Activated CD8-positive, alpha-beta memory T cell treated with anti-CD3 and anti-CD28 coated beads, Interleukin-2, amount 10 ng/mL, durations not matched to agents 7 days and 5 days (primary cell): ENCODE measurements around the gene ZHX3. TPM values are rescaled to one million over a fixed set of nuclear protein-coding genes. Genes with fewer than 3 reads are reported as not detected.

ENCODE experiments used
- ATAC-seq: fragments of 150-1000 bp; cut with Tn5 transposase; one replicate; pipeline ENCODE4 v1.10.0; 2021; ENCODE audit warnings: moderate library complexity
- CTCF ChIA-PET: fragments of 350-600 bp; sonication (Branson Sonifier 250); formaldehyde crosslinking; loops from one replicate; lab custom pipeline; 2021; ENCODE audit warnings: antibody characterized with exemption; lab: Charles Lee
- DNase-seq: peaks from one replicate; pipeline ENCODE4 v3.0.0-alpha.2; 2020
- H3K27ac Mint-ChIP-seq: one replicate; pipeline ENCODE4 v1.8.0; 2021; ENCODE audit warnings: mild to moderate bottlenecking, mixed read lengths
- H3K27me3 Mint-ChIP-seq: one replicate; pipeline ENCODE4 v1.8.0; 2021; ENCODE audit warnings: mixed read lengths
- H3K36me3 Mint-ChIP-seq: one replicate; pipeline ENCODE4 v1.8.0; 2021; ENCODE audit warnings: mild to moderate bottlenecking, mixed read lengths
- H3K4me1 Mint-ChIP-seq: one replicate; pipeline ENCODE4 v1.8.0; 2021; ENCODE audit warnings: mixed read lengths
- H3K4me3 Mint-ChIP-seq: one replicate; pipeline ENCODE4 v1.8.0; 2021; ENCODE audit warnings: mild to moderate bottlenecking, moderate library complexity, mixed read lengths
- H3K9me3 Mint-ChIP-seq: one replicate; pipeline ENCODE4 v1.8.0; 2022; ENCODE audit warnings: low read depth, mixed read lengths
- total RNA-seq, 2 experiments: library from RNA; stranded (reverse); gene quantifications; one replicate each; pipeline ENCODE4 v1.2.3, GENCODE V29; 2021

ZHX3 gene
- total RNA-seq, 2 experiments from 2014 or later: 11.4 to 13.3 TPM

DNA sequence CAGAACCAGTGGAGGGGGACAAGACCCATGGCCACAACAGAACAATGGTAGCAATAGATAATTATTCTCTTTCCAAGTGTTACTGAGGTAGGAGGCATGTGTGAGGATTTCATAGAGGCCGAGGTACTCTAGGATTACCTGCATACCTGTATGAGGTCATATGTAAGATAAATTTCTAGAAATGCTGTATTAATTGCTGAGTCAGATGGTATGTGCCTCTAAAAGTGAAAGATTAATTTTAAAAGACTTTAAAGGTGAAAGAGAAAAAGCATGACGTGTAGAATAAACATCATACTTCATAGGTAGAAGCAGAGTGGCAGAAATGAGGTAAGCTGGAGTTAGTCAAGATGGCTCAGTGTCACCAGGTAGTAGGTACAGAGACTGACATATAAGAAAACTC is 51.6 kb downstream of the ZHX3 start:
- H3K9me3 Mint-ChIP-seq: no peaks in the 10 kb centered on the region
- DNase-seq (no peak), ATAC-seq (no peak)
- CTCF ChIA-PET: no interaction called here
- no peaks in the 10 kb centered on the region for H3K4me1 Mint-ChIP-seq
- no peak overlapping the region for H3K4me3 Mint-ChIP-seq
- no peak overlapping the region for H3K27ac Mint-ChIP-seq
- H3K36me3 Mint-ChIP-seq: peaks cover 2% of the 10 kb centered on the region
- H3K27me3 Mint-ChIP-seq: no peaks in the 10 kb centered on the region

DNA sequence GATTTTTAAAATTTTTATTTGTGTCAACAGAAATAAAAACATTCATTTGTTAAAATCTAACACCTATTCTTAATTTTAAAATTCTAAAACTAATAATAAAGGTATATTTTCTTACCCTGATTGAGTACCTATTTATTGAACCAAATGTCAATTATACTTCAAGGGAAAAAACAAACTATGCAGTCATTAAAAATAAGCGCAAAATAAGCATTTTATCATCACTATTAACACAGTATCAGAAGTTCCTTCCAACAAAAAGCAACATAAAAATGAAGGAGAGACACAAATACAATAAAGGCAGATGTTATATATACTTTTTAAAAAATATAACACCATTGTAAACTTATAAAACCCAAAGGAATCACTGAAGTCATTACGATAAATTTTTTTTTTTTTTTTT is 52.7 kb downstream of the ZHX3 start:
- Mint-ChIP-seq H3K4me3 (no peak overlapping the region), H3K27ac (no peak overlapping the region), H3K27me3 (no peaks in the 10 kb centered on the region), H3K9me3 (no peaks in the 10 kb centered on the region), H3K36me3 (peaks cover 2% of the 10 kb centered on the region), H3K4me1 (no peaks in the 10 kb centered on the region)
- DNase-seq (no peak), ATAC-seq (no peak)
- CTCF ChIA-PET: interaction anchor here (0.6 kb wide), 1 partner anchor 646 kb away, joined by 3 read pairs; no protein-coding TSS in a partner anchor

DNA sequence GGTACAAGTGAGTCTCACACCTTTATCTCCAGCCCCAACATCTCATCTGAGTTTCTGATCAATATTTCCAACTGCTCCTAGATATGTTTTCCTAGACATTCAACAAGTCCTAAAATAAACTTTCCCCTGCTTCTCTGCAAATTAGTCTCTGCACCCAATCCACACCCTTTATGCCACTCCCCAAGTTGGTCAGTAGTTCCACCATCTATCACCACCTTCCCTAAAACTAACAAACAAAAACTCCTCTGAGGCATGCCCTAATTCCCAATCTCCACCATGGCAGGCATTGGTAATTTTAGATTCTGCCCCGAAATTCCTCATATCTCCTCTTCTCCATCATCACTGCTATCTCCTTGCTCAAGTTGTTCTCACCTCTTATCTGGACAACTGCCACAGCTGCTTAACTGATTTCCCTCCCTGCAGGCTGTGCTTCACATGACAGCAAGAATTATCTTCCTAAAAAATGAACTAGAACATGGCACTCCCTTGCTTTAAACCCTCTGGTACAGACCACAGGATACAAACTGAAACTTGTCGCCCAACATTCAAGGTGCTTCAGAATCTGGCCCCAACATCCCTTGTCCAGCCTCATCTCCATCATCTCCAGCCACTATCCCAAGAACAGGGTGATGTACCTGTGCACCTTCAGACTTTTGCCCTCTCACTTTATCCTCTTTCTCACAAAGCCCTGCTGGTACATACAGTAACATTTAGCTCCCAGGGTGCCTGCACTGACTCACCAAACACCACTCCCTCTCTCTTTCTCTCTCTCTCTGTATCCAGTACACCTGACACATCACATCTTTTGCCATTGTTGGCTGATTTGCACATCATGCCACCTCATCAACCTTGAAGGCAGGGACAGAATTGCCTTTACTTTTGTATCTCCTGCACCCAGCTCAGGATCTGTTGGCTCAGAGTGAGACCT is 55.5 kb downstream of the ZHX3 start:
- H3K9me3 Mint-ChIP-seq: no peaks in the 10 kb centered on the region

GRCh38 chr20:41261260-41261659 is 56.3 kb downstream of the ZHX3 start:
- Mint-ChIP-seq H3K27ac (no peak overlapping the region), H3K4me1 (no peaks in the 10 kb centered on the region), H3K9me3 (no peaks in the 10 kb centered on the region), H3K36me3 (no peaks in the 10 kb centered on the region), H3K27me3 (no peaks in the 10 kb centered on the region), H3K4me3 (no peak overlapping the region)
- ATAC-seq (no peak), DNase-seq (no peak)
- CTCF ChIA-PET: interaction anchor here (0.9 to 1.5 kb wide), 2 partner anchors 77 to 167 kb away, joined by 3 read pairs; no protein-coding TSS in a partner anchor

More for the DNA sequence above, 55.5 kb downstream of the ZHX3 start:
- no peaks in the 10 kb centered on the region for H3K36me3 Mint-ChIP-seq
- no peak for DNase-seq
- no peak for ATAC-seq
- H3K27me3 Mint-ChIP-seq: no peaks in the 10 kb centered on the region
- no peak overlapping the region for H3K27ac Mint-ChIP-seq
- no peaks in the 10 kb centered on the region for H3K4me1 Mint-ChIP-seq
- CTCF ChIA-PET: interaction anchor here (0.9 kb wide), 1 partner anchor 166 kb away, joined by 3 read pairs; no protein-coding TSS in a partner anchor
- H3K4me3 Mint-ChIP-seq: no peak overlapping the region

GRCh38 chr20:41260734-41261220 is 56.8 kb downstream of the ZHX3 start:
- no peak overlapping the region for H3K27ac Mint-ChIP-seq
- H3K27me3 Mint-ChIP-seq: no peaks in the 10 kb centered on the region
- no peaks in the 10 kb centered on the region for H3K4me1 Mint-ChIP-seq
- ATAC-seq (no peak), DNase-seq (no peak)
- no peak overlapping the region for H3K4me3 Mint-ChIP-seq
- CTCF ChIA-PET: interaction anchor here (1.5 kb wide), 1 partner anchor 77 kb away, joined by 3 read pairs; no protein-coding TSS in a partner anchor
- no peaks in the 10 kb centered on the region for H3K9me3 Mint-ChIP-seq
- no peaks in the 10 kb centered on the region for H3K36me3 Mint-ChIP-seq

- no peak for DNase-seq
- Mint-ChIP-seq H3K27ac (no peak overlapping the region), H3K36me3 (no peaks in the 10 kb centered on the region), H3K4me1 (no peaks in the 10 kb centered on the region), H3K9me3 (no peaks in the 10 kb centered on the region), H3K27me3 (no peaks in the 10 kb centered on the region), H3K4me3 (no peak overlapping the region)
- CTCF ChIA-PET: interaction anchor here (1.7 kb wide), 1 partner anchor 125 kb away, joined by 4 read pairs; no protein-coding TSS in a partner anchor
- no peak for ATAC-seq
Observed at GRCh38 chr20:41259309-41259708, 58.2 kb downstream of the ZHX3 start.

DNA sequence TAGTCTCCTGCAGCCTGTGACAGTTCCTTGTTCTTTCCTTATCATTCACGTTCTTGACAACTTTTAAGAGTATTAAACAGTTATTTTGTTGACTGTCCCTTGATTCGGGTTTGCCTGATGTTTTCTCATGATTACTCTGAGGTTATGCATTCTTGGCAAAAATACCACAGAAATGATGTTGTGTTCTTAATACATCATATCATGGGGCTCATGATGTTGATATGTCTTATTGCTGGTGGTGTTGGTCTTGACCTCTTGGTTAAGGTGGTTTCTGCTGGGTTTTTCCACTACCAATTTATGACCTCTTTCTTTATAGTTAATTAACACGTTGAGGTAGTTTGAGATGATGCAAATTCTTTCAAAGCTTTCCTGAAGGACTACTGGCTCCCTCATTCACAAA is 59.1 kb downstream of the ZHX3 start:
- Mint-ChIP-seq H3K4me3 (no peak overlapping the region), H3K27ac (no peak overlapping the region), H3K27me3 (no peaks in the 10 kb centered on the region), H3K36me3 (no peaks in the 10 kb centered on the region), H3K4me1 (no peaks in the 10 kb centered on the region), H3K9me3 (no peaks in the 10 kb centered on the region)
- no peak for DNase-seq
- no peak for ATAC-seq
- CTCF ChIA-PET: interaction anchor here (1.7 kb wide), 1 partner anchor 124 kb away, joined by 4 read pairs; no protein-coding TSS in a partner anchor

- ATAC-seq: no peak
- no peaks in the 10 kb centered on the region for H3K4me1 Mint-ChIP-seq
- CTCF ChIA-PET: interaction anchor here (1.9 kb wide), 1 partner anchor 84 kb away, joined by 4 read pairs; the partner anchor contains the start of gene LPIN3
Observed at GRCh38 chr20:41256516-41256915, 61.0 kb downstream of the ZHX3 start.

GRCh38 chr20:41255655-41256054 is 61.9 kb downstream of the ZHX3 start:
- Mint-ChIP-seq H3K27ac (no peak overlapping the region), H3K27me3 (no peaks in the 10 kb centered on the region), H3K4me3 (no peak overlapping the region), H3K4me1 (no peaks in the 10 kb centered on the region), H3K36me3 (no peaks in the 10 kb centered on the region), H3K9me3 (no peaks in the 10 kb centered on the region)
- CTCF ChIA-PET: interaction anchor here (1.9 kb wide), 1 partner anchor 85 kb away, joined by 4 read pairs; the partner anchor contains the start of gene LPIN3
- DNase-seq (no peak), ATAC-seq (no peak)

More at GRCh38 chr20:41256516-41256915, 61.0 kb downstream of the ZHX3 start:
- Mint-ChIP-seq H3K9me3 (no peaks in the 10 kb centered on the region), H3K36me3 (no peaks in the 10 kb centered on the region), H3K4me3 (no peak overlapping the region), H3K27ac (no peak overlapping the region), H3K27me3 (no peaks in the 10 kb centered on the region)
- DNase-seq: no peak

DNA sequence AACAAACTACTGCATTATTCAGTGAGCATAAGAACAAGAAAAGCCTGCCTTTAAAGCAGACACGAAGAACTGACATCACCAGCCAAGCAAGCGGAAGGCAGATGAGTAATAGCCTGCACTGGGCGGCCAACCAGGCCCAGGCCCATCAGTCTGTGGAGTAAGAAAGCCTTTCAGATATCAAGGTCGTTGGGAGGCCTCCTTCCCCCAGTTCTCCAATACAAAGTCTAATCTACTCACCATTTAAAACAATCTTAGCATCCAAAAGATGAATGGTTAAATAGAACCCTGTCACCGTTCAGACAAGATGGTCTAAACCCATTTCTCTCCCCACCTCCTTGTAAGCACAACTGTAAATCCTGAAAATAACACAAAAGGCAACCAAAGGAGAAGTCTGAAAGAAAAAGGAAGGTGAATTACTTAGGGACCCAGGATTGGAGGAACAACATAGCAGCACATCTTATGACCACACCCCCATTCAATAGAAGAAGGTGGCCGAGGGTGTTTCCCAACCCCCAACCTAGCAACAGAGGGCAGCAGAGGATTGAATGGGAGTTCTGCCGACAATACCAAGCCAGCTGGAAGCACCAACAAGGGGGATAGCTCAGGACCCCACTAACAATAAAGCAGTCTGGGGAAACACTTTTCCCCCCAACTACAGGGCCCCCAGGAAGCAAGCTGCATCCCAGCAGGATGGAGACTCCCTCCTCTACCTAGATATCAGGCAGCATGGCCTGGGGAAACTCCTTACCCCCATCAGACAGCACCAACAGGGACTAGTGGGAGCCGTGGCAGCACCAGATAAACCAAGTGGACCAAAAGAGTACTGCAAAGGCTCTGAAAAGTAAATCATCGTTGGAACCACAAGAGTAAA is 67.9 kb downstream of the ZHX3 start:
- Mint-ChIP-seq H3K36me3 (no peaks in the 10 kb centered on the region), H3K4me3 (no peak overlapping the region), H3K27me3 (no peaks in the 10 kb centered on the region), H3K9me3 (no peaks in the 10 kb centered on the region), H3K4me1 (peaks cover 22% of the 10 kb centered on the region), H3K27ac (no peak overlapping the region)
- DNase-seq: no peak
- CTCF ChIA-PET: interaction anchor here (0.7 to 1.8 kb wide), 2 partner anchors 91 to 115 kb away, joined by 4 to 6 read pairs; partner anchors contain the start of gene LPIN3
- ATAC-seq: no peak

DNA sequence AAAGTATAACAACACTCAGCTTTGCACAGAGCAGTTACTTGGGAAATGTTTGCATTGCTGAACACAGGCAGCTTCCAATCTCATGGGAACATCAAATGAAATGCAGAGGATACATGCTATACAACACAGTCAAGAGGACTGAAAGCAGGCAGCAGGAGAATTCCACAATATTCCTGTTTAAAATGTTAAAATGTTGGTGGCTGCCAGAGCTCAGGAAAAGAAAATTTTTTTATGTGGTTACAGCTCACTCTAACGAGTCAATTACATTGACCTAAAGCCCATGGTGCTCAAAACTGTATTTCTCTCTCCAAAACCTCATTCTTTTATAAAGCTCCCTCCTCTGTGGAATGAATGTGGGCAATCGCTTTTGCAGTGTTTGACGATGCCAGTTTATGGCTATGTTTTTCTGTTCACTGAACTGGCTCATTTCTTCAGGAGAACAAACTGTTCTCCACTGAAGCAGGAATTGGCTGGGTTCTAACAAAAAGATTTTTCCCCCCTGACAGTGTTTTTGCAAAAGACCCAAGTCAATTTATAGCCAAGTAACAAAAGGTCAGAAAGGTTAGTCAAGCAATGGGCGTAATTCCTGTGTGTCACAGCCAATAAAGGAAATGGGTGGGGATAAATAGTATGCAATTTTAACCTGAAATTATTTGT is 69.0 kb downstream of the ZHX3 start:
- Mint-ChIP-seq H3K27me3 (no peaks in the 10 kb centered on the region), H3K27ac (no peak overlapping the region), H3K9me3 (no peaks in the 10 kb centered on the region), H3K4me1 (peaks cover 30% of the 10 kb centered on the region), H3K36me3 (no peaks in the 10 kb centered on the region), H3K4me3 (no peak overlapping the region)
- CTCF ChIA-PET: interaction anchor here (0.9 to 1.5 kb wide), 2 partner anchors 16 to 77 kb away, joined by 3 to 5 read pairs; no protein-coding TSS in a partner anchor
- no peak for ATAC-seq
- DNase-seq: no peak

DNA sequence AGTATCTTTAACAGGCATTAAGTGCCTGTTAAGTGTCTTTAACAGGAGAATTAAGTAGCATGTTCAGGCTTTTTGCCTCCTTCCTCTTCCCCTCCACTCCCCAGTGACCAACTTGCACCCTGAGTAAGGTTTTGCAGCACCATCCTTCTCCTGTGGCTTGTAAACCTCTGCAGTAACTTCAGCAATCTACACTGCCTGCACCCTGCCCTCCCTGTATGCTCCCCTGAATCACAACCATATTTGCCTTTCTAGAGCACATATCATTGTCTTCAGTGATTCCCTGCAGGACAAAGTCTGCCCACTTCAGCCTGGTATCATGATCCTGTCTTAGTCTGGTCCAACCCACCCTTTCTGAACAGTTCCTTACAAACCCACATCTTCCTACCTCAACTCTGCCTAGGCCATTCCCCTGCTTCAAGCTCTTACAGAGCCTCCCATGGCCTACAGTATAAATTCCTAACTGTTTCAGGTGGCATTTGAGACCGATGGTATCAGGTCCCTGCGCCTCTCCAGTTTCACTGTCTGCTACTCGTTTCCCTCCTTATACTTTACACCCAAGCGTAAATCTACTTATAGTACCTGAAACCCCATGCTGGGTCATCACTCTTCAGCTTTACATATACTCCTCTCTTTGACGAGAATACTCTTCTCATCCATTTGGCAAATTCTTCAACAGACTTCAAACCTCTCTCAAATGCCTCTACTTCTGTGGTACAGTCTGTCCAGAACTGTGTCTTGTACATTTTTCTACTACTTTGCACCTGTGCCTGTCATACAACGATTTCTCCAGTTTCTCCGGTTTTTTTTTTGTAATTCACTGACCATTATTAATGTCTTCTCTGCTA is 69.8 kb downstream of the ZHX3 start:
- Mint-ChIP-seq H3K9me3 (no peaks in the 10 kb centered on the region), H3K4me3 (no peak overlapping the region), H3K27me3 (no peaks in the 10 kb centered on the region), H3K27ac (no peak overlapping the region), H3K4me1 (peaks cover 36% of the 10 kb centered on the region), H3K36me3 (no peaks in the 10 kb centered on the region)
- CTCF ChIA-PET: interaction anchor here (0.9 to 1.5 kb wide), 2 partner anchors 15 to 76 kb away, joined by 3 to 5 read pairs; no protein-coding TSS in a partner anchor
- no peak for DNase-seq
- ATAC-seq: no peak
